ENCODE data around the gene SLC6A20.

DNA sequence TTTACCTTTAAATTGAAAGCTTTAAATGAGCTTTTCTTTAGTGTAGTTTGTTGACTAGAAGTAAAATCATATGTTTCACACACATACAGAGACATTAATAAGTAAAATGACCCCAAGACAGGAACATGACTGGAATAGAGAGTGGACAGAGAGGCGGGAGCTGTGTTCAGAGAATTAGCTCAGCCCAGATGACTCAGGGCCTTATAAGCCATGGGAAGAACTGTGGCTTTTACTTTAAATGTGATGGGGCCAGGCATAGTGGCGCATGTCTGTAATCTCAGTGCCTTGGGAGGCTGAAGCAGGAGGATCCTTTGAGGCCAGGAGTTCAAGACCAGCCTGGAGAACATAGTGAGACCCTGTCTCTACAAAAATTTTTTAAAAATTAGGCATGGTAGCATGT lies 80.4 kb downstream of the SLC6A20 start:
- no peak for TF ChIP-seq ARNT (IDR thresholded peaks at IDR 0.05)
- TF ChIP-seq BHLHE40 (IDR thresholded peaks at IDR 0.05; ENCODE audit: borderline replicate concordance): no peak
- TF ChIP-seq NFRKB (IDR thresholded peaks at IDR 0.05): no peak
